GM12878 (cell line): ENCODE measurements around the gene MAST1. TPM values are rescaled to one million over a fixed set of nuclear protein-coding genes. Genes with fewer than 3 reads are reported as not detected.

ENCODE experiments used
- ATAC-seq: fragments of 200-7000 bp; cut with Tn5 transposase; 3 replicates; pipeline ENCODE4 v1.9.1; 2020; ENCODE audit warnings: mild to moderate bottlenecking, moderate library complexity
- BruUV-seq: library from RNA; stranded (reverse); fragments of 400-500 nt; replicated peaks from 2 replicates; lab custom pipeline; 2021; lab: Mats Ljungman, UMichigan
- CTCF ChIA-PET: fragments of 300-600 bp; sonication (Branson Sonifier 250); formaldehyde crosslinking; extraction: SDS; loops from one replicate; lab custom pipeline; 2021; ENCODE audit warnings: inconsistent platforms; lab: Yijun Ruan, JAX
- POLR2A ChIA-PET: fragments of 350-600 bp; formaldehyde crosslinking; extraction: SDS; loops from one replicate; lab custom pipeline; 2021; ENCODE audit warnings: inconsistent platforms; lab: Charles Lee
- RAD21 ChIA-PET: fragments of 300-600 bp; sonication (Branson Sonifier 250); formaldehyde crosslinking; loops from one replicate; lab custom pipeline; 2023; ENCODE audit warnings: antibody characterized with exemption; ENCODE audit not compliant: unreplicated experiment; lab: Charles Lee
- SMC1A ChIA-PET: fragments of 300-600 bp; sonication (Branson Sonifier 250); formaldehyde crosslinking; loops from one replicate; lab custom pipeline; 2023; ENCODE audit not compliant: unreplicated experiment, uncharacterized antibody; lab: Charles Lee
- DNase-seq: peaks from one replicate; pipeline ENCODE4 v3.0.0-alpha.2; 2011; ENCODE audit warnings: low read depth, low spot score
- FAIRE-seq: peaks from 3 replicates; lab custom pipeline; 2011; peaks lifted over from hg19 to GRCh38; lab: Jason Lieb, UNC
- H2AFZ ChIP-seq: 2 replicates; pipeline ENCODE4 v1.6.0; 2011; ENCODE audit warnings: low read depth, low read length, control low read depth; ENCODE audit not compliant: control insufficient read depth
- H3K27ac ChIP-seq: 2 replicates; pipeline ENCODE4 v1.5.1; 2011; ENCODE audit warnings: control low read depth; ENCODE audit not compliant: control insufficient read depth, insufficient read depth
- H3K27me3 ChIP-seq, 2 experiments: replicated peaks in 1 of 2; 2 replicates each; pipeline versions ENCODE4 v1.6.0 to v1.6.1; 2011; ENCODE audit warnings: low read length in 1 of 2; ENCODE audit not compliant: control insufficient read depth in 2 of 2, insufficient read depth in 2 of 2
- H3K36me3 ChIP-seq, 2 experiments: 2 replicates each; pipeline ENCODE4 v1.5.1; 2011; ENCODE audit warnings: low read length in 1 of 2; ENCODE audit not compliant: control insufficient read depth in 2 of 2, insufficient read depth in 2 of 2
- H3K4me1 ChIP-seq: 2 replicates; pipeline ENCODE4 v1.6.1; 2011; ENCODE audit warnings: mild to moderate bottlenecking, low read length, moderate library complexity, mixed read lengths; ENCODE audit not compliant: control insufficient read depth, insufficient read depth
- H3K4me2 ChIP-seq: 2 replicates; pipeline ENCODE4 v1.6.0; 2011; ENCODE audit warnings: control low read depth; ENCODE audit not compliant: control insufficient read depth, insufficient read depth
- H3K4me3 ChIP-seq: fragments of 200-600 bp; sonication (generic); 2 replicates; pipeline ENCODE4 v1.5.1; 2016
- H3K79me2 ChIP-seq: 2 replicates; pipeline ENCODE4 v1.6.0; 2011; ENCODE audit warnings: low read length; ENCODE audit not compliant: control insufficient read depth, insufficient read depth
- H3K9ac ChIP-seq: 2 replicates; pipeline ENCODE4 v1.8.0; 2011; ENCODE audit warnings: low read length, control low read depth, mixed read lengths; ENCODE audit not compliant: control insufficient read depth, insufficient read depth
- H3K9me3 ChIP-seq: replicated peaks from 3 replicates; pipeline ENCODE4 v1.5.1; 2011; ENCODE audit warnings: mild to moderate bottlenecking, low read length; ENCODE audit not compliant: control insufficient read depth, insufficient read depth
- H4K20me1 ChIP-seq: 2 replicates; pipeline ENCODE4 v1.6.0; 2011; ENCODE audit not compliant: control insufficient read depth, insufficient read depth
- BRCA1 ChIP-seq: IDR thresholded peaks from 2 replicates; pipeline ENCODE4 v1.6.1; 2011; ENCODE audit warnings: low read depth, low read length, improper control_type of control experiment
- CTCF ChIP-seq, 3 experiments: IDR thresholded peaks in 2 of 3; conservative IDR thresholded peaks in 1 of 3; 2 replicates each; pipeline ENCODE4 v1.5.1; 2011; ENCODE audit warnings: low read depth in 3 of 3, low read length in 3 of 3, mild to moderate bottlenecking in 3 of 3, control low read depth in 2 of 3, moderate library complexity in 2 of 3, inconsistent platforms in 1 of 3, mixed read lengths in 1 of 3; ENCODE audit not compliant: control insufficient read depth in 2 of 3, insufficient read depth in 1 of 3; ENCODE audit errors: extremely low read depth in 1 of 3
- E4F1 ChIP-seq: fragments of 450-650 bp; IDR thresholded peaks from 2 replicates; pipeline ENCODE4 v1.6.1; 2018; ENCODE audit warnings: borderline replicate concordance, mild to moderate bottlenecking; ENCODE audit not compliant: partially characterized antibody
- FOS ChIP-seq: IDR thresholded peaks from 3 replicates; pipeline ENCODE4 v1.6.1; 2011; ENCODE audit warnings: borderline replicate concordance; ENCODE audit not compliant: insufficient read length; ENCODE audit errors: extremely low read depth
- HDAC6 ChIP-seq: fragments of 200-600 bp; sonication (generic); IDR thresholded peaks from one replicate; pipeline ENCODE4 v1.8.0; 2017; ENCODE audit warnings: antibody characterized with exemption; ENCODE audit not compliant: unreplicated experiment
- HDGF ChIP-seq: fragments of 450-650 bp; IDR thresholded peaks from 2 replicates; pipeline ENCODE4 v1.6.1; 2016; ENCODE audit warnings: antibody characterized with exemption
- MYB ChIP-seq: fragments of 150-350 bp; IDR thresholded peaks from 2 replicates; pipeline ENCODE4 v1.6.1; 2014; ENCODE audit warnings: mild to moderate bottlenecking, low read depth, low read length, borderline replicate concordance
- TBL1XR1 ChIP-seq: IDR thresholded peaks from 2 replicates; pipeline ENCODE4 v1.6.1; 2012; ENCODE audit warnings: low read depth, low read length, improper control_type of control experiment
- WGBS: methylation state at CpG from one replicate; pipeline ENCODE4 v1.1.6; 2016; ENCODE audit warnings: low lambda C conversion rate; ENCODE audit not compliant: insufficient replicate concordance, insufficient coverage; ENCODE audit errors: missing lambda C conversion rate; 5-methylcytosine and 5-hydroxymethylcytosine counted together
- in situ Hi-C: fragments of 300-500 bp; cut with MboI; formaldehyde crosslinking; loops from 9 replicates; pipeline ENCODE4 v1.14.3; 2018; ENCODE audit warnings: mixed read lengths
- intact Hi-C: fragments of 100-400 bp; cut with micrococcal nuclease; formaldehyde crosslinking; loops from one replicate; pipeline ENCODE4 v1.14.2; 2022; ENCODE audit not compliant: unreplicated experiment
- polyA plus RNA-seq, 11 experiments: library from polyadenylated mRNA; depleted of rRNA in 4 of 11; unstranded in 6 of 11; stranded (reverse) in 5 of 11; fragments of >200 nt; fragmentation: Nextera tagmentation in 4 of 11; fragmentation: Illumina TruSeq in 1 of 11; extraction: Ambion mirVana in 4 of 11; extraction: Trizol in 1 of 11; gene quantifications; 1 replicate in 1 of 11; 2 replicates in 10 of 11; pipeline versions ENCODE4 v1.2.1 to v1.2.3, GENCODE V29; 2011 to 2016; ENCODE audit warnings: inconsistent platforms in 2 of 11, missing spikeins in 2 of 11, low read depth in 1 of 11
- total RNA-seq, 4 experiments: library from RNA; depleted of rRNA in 3 of 4; stranded (reverse); fragments of >200 nt in 3 of 4; fragmentation: Illumina TruSeq in 1 of 4; extraction: Trizol in 1 of 4; gene quantifications; 2 replicates each; pipeline versions ENCODE4 v1.2.1 to v1.2.3, GENCODE V29; 2013 to 2021

Gene MAST1
- total and polyA plus RNA-seq, 10 of the 15 experiments (the other 5 are each of a cell fraction or from before 2014, with no cell fraction given): 0.08 to 0.79 (median 0.44) TPM; not detected in 1

GRCh38 chr19:12825254-12826131 is 12.8 kb upstream of the MAST1 start:
- H3K9ac ChIP-seq: no peak overlapping the region
- H3K27me3 ChIP-seq: no peaks in the 10 kb centered on the region
- in situ Hi-C loops: no loop called here
- ChIA-PET CTCF (interaction anchor here (0.8 to 1.5 kb wide), 2 partner anchors 23 to 59 kb away, joined by 3 read pairs; no protein-coding TSS in a partner anchor), SMC1A (interaction anchor here (1.5 kb wide), 1 partner anchor 30 kb away, joined by 3 read pairs; no protein-coding TSS in a partner anchor), RAD21 (no interaction called here), POLR2A (no interaction called here)
- no TSS peak for BruUV-seq
- H4K20me1 ChIP-seq: no peaks in the 10 kb centered on the region
- no peak overlapping the region for H3K27ac ChIP-seq
- H3K4me1 ChIP-seq: no peaks in the 10 kb centered on the region
- H3K4me2 ChIP-seq: no peak overlapping the region
- no peak overlapping the region for H3K4me3 ChIP-seq
- no peaks in the 10 kb centered on the region for H3K79me2 ChIP-seq
- DNase-seq (no peak), FAIRE-seq (no peak), ATAC-seq (peak; percentile 53)
- 22% methylated on average over 43 of the region's 46 CpGs for WGBS
- TF ChIP-seq TBL1XR1 (no peak), HDAC6 (no peak), BRCA1 (no peak), HDGF (no peak), E4F1 (no peak), FOS (no peak), CTCF (IDR thresholded peaks at IDR 0.05 in 2 of 3, conservative IDR thresholded peaks at IDR 0.05 in 1 of 3; ENCODE audit: control insufficient read depth in 2 of 3, extremely low read depth in 1 of 3, insufficient read depth in 1 of 3, low read depth in 3 of 3, low read length in 3 of 3) (peak in 2 of 3 experiments; percentile 25 to 41; a peak in 4 of 6 replicates), MYB (no peak)
- no peak overlapping the region for H2AFZ ChIP-seq
- H3K36me3 ChIP-seq: no peaks in the 10 kb centered on the region
- intact Hi-C loops: no loop called here
- no peaks in the 10 kb centered on the region for H3K9me3 ChIP-seq
